AG09309 (cell line): ENCODE data around the gene TNNI2.

ENCODE experiments used
- DNase-seq: peaks from one replicate; pipeline ENCODE4 v3.0.0-alpha.2; 2010; ENCODE audit warnings: low read depth
- H3K4me3 ChIP-seq: 2 replicates; pipeline ENCODE4 v1.5.1; 2011; ENCODE audit warnings: mild to moderate bottlenecking, low read depth, low read length, moderate library complexity; ENCODE audit not compliant: control insufficient read depth
- CTCF ChIP-seq: IDR thresholded peaks from 2 replicates; pipeline ENCODE4 v1.5.1; 2011; ENCODE audit warnings: mild to moderate bottlenecking, low read depth, low read length, inconsistent platforms; ENCODE audit not compliant: insufficient read depth, control insufficient read depth; ENCODE audit errors: missing control alignments

Gene TNNI2

GRCh38 chr11:1826552-1827094 lies 12.2 kb upstream of the TNNI2 start:
- peak; percentile 29 for DNase-seq
- TF ChIP-seq CTCF = peak; percentile 41
- H3K4me3 ChIP-seq = no peak overlapping the region

- H3K4me3 ChIP-seq = no peak overlapping the region
- peak; percentile 1 for TF ChIP-seq CTCF
- DNase-seq = peak; percentile 41
Measured at GRCh38 chr11:1827095-1827813, 11.5 kb upstream of the TNNI2 start.

- no peak overlapping the region for H3K4me3 ChIP-seq
- no peak for TF ChIP-seq CTCF
Measured at GRCh38 chr11:1827931-1828330, 10.8 kb upstream of the TNNI2 start.

DNA sequence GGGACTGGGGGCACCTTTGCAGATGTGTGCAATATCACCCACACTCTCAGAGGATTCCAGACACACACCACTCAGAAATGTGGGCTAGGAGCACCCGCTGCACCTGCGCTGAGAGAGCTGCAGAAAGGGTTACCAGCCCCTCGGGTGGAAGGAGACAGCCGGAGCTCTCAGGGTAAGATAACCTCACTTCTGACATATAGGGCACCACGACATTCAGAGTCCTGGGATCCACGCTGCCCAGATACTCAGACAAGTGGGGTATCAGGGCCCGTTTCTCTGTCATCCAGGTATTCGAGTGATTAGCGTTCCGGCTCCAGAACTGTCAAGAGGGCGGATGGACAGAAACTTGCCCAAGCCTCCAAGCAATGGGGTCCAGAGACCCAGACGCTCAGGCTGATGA lies 10.2 kb upstream of the TNNI2 start:
- no peak for DNase-seq
- no peak overlapping the region for H3K4me3 ChIP-seq
- TF ChIP-seq CTCF = no peak

More at GRCh38 chr11:1827931-1828330, 10.8 kb upstream of the TNNI2 start:
- no peak for DNase-seq

DNA sequence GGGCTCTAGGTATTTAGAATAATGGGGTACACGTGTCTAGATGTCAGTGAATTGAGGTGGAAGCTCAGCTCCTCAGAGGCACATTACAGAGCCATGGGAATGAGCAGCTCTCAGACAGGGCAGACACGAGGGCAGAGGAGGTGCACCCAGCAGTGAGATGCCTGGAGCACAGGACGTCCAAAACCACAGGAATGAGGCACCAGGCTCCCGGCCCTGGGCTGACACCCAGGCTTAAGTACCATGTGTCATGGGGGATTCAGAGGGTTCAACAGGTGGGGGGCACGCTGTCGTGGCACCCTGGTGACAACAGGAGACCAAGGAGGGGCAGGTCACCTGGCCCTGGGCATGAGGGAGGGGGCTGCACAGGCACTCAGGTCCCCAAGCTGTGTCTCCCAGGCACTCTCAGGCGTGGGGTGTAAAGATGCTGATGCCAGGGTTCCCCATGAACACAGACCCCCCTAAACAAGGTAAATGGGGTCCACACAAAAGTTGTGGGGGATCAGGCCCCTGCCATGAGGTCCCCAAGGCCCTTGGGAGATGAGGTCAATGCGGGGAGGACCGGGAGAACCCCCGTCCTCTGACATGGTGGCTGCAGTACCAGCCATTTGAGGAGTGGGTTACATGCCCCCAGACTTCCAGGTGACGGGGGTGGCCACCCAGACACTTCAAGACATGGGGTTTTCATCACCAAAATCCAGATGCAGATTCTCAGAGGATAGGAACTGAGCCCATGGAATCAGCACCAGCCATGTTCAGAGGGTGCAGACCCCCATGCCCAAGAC lies 9.6 kb upstream of the TNNI2 start:
- DNase-seq = peak; percentile 16
- no peak overlapping the region for H3K4me3 ChIP-seq
- no peak for TF ChIP-seq CTCF

DNA sequence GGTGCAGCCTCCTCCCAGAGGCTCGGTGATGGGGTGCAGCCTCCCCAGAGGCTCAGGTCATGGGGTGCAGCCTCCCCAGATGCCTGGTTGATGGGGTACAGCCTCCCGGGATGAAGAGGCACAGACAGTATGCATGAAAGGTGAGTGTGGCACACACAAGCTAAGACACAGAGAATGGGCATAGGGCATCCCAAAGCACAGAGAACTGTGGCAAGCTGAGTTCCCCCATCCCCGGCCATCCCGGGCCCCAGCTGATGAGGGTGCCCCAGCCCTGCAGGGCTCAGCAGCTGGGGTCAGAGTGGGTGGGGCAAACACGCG lies 8.8 kb upstream of the TNNI2 start:
- H3K4me3 ChIP-seq = no peak overlapping the region
- DNase-seq = no peak
- no peak for TF ChIP-seq CTCF
